ENCODE results near the gene DDX31.
A peak's percentile ranks its signal among the peaks of the same experiment; 100 is the strongest.
"Not testable (repeated sequence)": the region's sequence is repeated elsewhere in the genome, so short reads cannot be mapped to it uniquely, and the experiment has no call there.

The DDX31 gene

GRCh38 chr9:132575005-132575609 lies 94.7 kb downstream of the DDX31 start:
- peak; percentile 33 to 80 for DNase-seq

GRCh38 chr9:132572921-132573320 lies 96.9 kb downstream of the DDX31 start:
- no peak for DNase-seq

- DNase-seq = no peak
Measured at GRCh38 chr9:132571806-132572600, 97.8 kb downstream of the DDX31 start.

- not testable (repeated sequence) for DNase-seq
Measured at GRCh38 chr9:132568787-132569186, 101.0 kb downstream of the DDX31 start.

GRCh38 chr9:132564526-132564925 lies 105.3 kb downstream of the DDX31 start:
- no peak for DNase-seq

GRCh38 chr9:132562306-132562573 lies 107.5 kb downstream of the DDX31 start:
- DNase-seq = no peak

- DNase-seq = peak; percentile 93 to 96
Measured at GRCh38 chr9:132560616-132561202, 109.1 kb downstream of the DDX31 start.

GRCh38 chr9:132559711-132560110 lies 110.1 kb downstream of the DDX31 start:
- no peak for DNase-seq

- no peak for DNase-seq
Measured at GRCh38 chr9:132557159-132557558, 112.6 kb downstream of the DDX31 start.

GRCh38 chr9:132556714-132557113 lies 113.1 kb downstream of the DDX31 start:
- no peak for DNase-seq

GRCh38 chr9:132556235-132556634 lies 113.5 kb downstream of the DDX31 start:
- no peak for DNase-seq

GRCh38 chr9:132555528-132555927 lies 114.3 kb downstream of the DDX31 start:
- no peak for DNase-seq

- no peak for DNase-seq
Measured at GRCh38 chr9:132554755-132555154, 115.0 kb downstream of the DDX31 start.

GRCh38 chr9:132552041-132552440 lies 117.7 kb downstream of the DDX31 start:
- no peak for DNase-seq

- DNase-seq = no peak
Measured at GRCh38 chr9:132551556-132551955, 118.2 kb downstream of the DDX31 start.

- DNase-seq = no peak
Measured at GRCh38 chr9:132548751-132549640, 120.8 kb downstream of the DDX31 start.

GRCh38 chr9:132547976-132548730 lies 121.6 kb downstream of the DDX31 start:
- DNase-seq = no peak

- no peak for DNase-seq
Measured at GRCh38 chr9:132547436-132547835, 122.3 kb downstream of the DDX31 start.

GRCh38 chr9:132547052-132547431 lies 122.7 kb downstream of the DDX31 start:
- no peak for DNase-seq

- DNase-seq = peak; percentile 76 to 80
Measured at GRCh38 chr9:132546148-132547051, 123.4 kb downstream of the DDX31 start.

GRCh38 chr9:132545578-132545977 lies 124.2 kb downstream of the DDX31 start:
- DNase-seq = no peak

GRCh38 chr9:132543960-132544359 lies 125.8 kb downstream of the DDX31 start:
- no peak for DNase-seq

Data from NCI-H524 (cell line).